Neural progenitor cell (in vitro differentiated cells): ENCODE data around the gene GFAP. TPM values are rescaled to one million over a fixed set of nuclear protein-coding genes. Genes with fewer than 3 reads are reported as not detected.

Experiments
- DNase-seq: peaks from one replicate; pipeline ENCODE4 v3.0.0-alpha.2; 2016; ENCODE audit warnings: low spot score
- H2AFZ ChIP-seq: fragments of 200-600 bp; sonication (generic); replicated peaks from 2 replicates; pipeline ENCODE4 v1.6.1; 2016; ENCODE audit warnings: antibody characterized with exemption
- H3F3A ChIP-seq: fragments of 200-600 bp; sonication (generic); 2 replicates; pipeline ENCODE4 v1.6.1; 2016; ENCODE audit warnings: antibody characterized with exemption, low read depth
- H3K27ac ChIP-seq: fragments of 200-600 bp; sonication (generic); 2 replicates; pipeline ENCODE4 v1.5.1; 2016; ENCODE audit warnings: mild to moderate bottlenecking
- H3K27me3 ChIP-seq: fragments of 200-600 bp; sonication (generic); 2 replicates; pipeline ENCODE4 v1.6.1; 2016; ENCODE audit warnings: mild to moderate bottlenecking, moderate library complexity
- H3K36me3 ChIP-seq: fragments of 200-600 bp; sonication (generic); 2 replicates; pipeline ENCODE4 v1.5.1; 2016
- H3K4me1 ChIP-seq: fragments of 200-600 bp; sonication (generic); 2 replicates; pipeline ENCODE4 v1.6.1; 2016; ENCODE audit warnings: mixed run types
- H3K4me2 ChIP-seq: fragments of 200-600 bp; sonication (generic); 2 replicates; pipeline ENCODE4 v1.6.1; 2016
- H3K4me3 ChIP-seq: fragments of 200-600 bp; sonication (generic); 2 replicates; pipeline ENCODE4 v1.5.1; 2016
- H3K79me2 ChIP-seq: fragments of 200-600 bp; sonication (generic); 2 replicates; pipeline ENCODE4 v1.6.1; 2016; ENCODE audit warnings: low read depth
- H3K9ac ChIP-seq: fragments of 200-600 bp; sonication (generic); 2 replicates; pipeline ENCODE4 v1.6.1; 2016
- H3K9me3 ChIP-seq: fragments of 200-600 bp; sonication (generic); 2 replicates; pipeline ENCODE4 v1.5.1; 2016; ENCODE audit warnings: low read depth
- H4K20me1 ChIP-seq: fragments of 200-600 bp; sonication (generic); 2 replicates; pipeline ENCODE4 v1.6.1; 2016; ENCODE audit warnings: low read depth
- H3K27ac Mint-ChIP-seq: 3 replicates; pipeline ENCODE4 v1.8.0; 2021; ENCODE audit warnings: mixed read lengths
- H3K27me3 Mint-ChIP-seq: 2 replicates; pipeline ENCODE4 v1.8.0; 2022; ENCODE audit warnings: low read depth, mild to moderate bottlenecking, inconsistent platforms, moderate library complexity, mixed read lengths; ENCODE audit not compliant: insufficient read depth
- H3K36me3 Mint-ChIP-seq: 3 replicates; pipeline ENCODE4 v1.8.0; 2021; ENCODE audit warnings: mixed read lengths
- H3K4me1 Mint-ChIP-seq: 3 replicates; pipeline ENCODE4 v1.8.0; 2021; ENCODE audit warnings: mixed read lengths
- H3K4me3 Mint-ChIP-seq: 3 replicates; pipeline ENCODE4 v1.8.0; 2021; ENCODE audit warnings: mild to moderate bottlenecking, moderate library complexity, mixed read lengths
- H3K9me3 Mint-ChIP-seq: 3 replicates; pipeline ENCODE4 v1.8.0; 2020; ENCODE audit warnings: mixed read lengths
- EZH2 ChIP-seq: fragments of 200-600 bp; sonication (generic); IDR thresholded peaks from 2 replicates; pipeline ENCODE4 v1.6.1; 2017; ENCODE audit warnings: antibody characterized with exemption, mild to moderate bottlenecking, moderate library complexity
- EZH2phosphoT487 ChIP-seq: fragments of 200-600 bp; sonication (generic); IDR thresholded peaks from 2 replicates; pipeline ENCODE4 v1.6.1; 2017; ENCODE audit warnings: antibody characterized with exemption
- total RNA-seq: library from RNA; depleted of rRNA; stranded (reverse); fragments of >200 nt; gene quantifications from 2 replicates; pipeline ENCODE4 v1.2.3, GENCODE V29; 2015; ENCODE audit warnings: low replicate concordance
- TF ChIP-seq, protein P1 (sequence below): fragments of 200-600 bp; sonication (generic); IDR thresholded peaks from 2 replicates; pipeline ENCODE4 v1.5.1; 2017; ENCODE audit warnings: antibody characterized with exemption, mild to moderate bottlenecking

Gene GFAP
- total RNA-seq, 1 donor from 2014 or later: 0.45 TPM

DNA sequence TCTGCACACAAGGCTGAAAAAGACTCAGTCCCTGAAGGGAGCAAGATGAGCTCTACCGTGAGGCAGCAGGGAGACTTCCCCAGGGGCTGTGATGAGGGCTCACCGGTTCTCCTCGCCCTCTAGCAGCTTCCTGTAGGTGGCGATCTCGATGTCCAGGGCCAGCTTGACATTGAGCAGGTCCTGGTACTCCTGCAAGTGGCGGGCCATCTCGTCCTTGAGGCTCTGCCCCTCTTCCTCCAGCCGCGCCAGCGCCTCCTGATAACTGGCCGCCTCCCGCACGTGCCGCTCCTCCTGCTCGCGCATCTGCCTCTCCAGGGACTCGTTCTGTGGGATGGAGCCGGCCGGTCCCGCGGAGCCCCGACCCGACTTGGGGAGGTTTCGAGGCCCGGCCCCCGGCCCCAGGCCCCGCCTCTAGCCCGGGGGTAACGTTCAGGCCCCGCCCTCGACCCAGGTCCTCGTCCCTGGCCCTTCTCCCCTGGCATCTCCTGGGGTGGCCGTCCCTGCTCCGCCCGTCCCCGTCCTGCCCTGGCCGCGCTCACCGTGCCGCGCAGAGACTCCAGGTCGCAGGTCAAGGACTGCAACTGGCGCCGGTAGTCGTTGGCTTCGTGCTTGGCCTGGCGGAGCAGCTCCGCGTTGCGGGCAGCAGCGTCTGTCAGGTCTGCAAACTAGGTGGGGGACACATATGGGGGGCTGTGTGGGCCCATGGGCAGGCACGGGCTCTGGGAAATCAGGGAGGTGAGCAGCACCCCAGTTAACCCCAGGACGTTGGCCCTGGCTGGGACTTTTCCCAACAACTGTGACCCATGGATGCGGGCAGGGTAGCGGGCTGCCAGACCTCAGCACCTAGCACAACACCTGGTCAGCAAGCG lies 3.9 kb downstream of the GFAP start:
- Mint-ChIP-seq H3K4me1 (peaks cover 22% of the 10 kb centered on the region), H3K27ac (no peak overlapping the region)
- peak overlapping the region; percentile 66 for H2AFZ ChIP-seq

DNA sequence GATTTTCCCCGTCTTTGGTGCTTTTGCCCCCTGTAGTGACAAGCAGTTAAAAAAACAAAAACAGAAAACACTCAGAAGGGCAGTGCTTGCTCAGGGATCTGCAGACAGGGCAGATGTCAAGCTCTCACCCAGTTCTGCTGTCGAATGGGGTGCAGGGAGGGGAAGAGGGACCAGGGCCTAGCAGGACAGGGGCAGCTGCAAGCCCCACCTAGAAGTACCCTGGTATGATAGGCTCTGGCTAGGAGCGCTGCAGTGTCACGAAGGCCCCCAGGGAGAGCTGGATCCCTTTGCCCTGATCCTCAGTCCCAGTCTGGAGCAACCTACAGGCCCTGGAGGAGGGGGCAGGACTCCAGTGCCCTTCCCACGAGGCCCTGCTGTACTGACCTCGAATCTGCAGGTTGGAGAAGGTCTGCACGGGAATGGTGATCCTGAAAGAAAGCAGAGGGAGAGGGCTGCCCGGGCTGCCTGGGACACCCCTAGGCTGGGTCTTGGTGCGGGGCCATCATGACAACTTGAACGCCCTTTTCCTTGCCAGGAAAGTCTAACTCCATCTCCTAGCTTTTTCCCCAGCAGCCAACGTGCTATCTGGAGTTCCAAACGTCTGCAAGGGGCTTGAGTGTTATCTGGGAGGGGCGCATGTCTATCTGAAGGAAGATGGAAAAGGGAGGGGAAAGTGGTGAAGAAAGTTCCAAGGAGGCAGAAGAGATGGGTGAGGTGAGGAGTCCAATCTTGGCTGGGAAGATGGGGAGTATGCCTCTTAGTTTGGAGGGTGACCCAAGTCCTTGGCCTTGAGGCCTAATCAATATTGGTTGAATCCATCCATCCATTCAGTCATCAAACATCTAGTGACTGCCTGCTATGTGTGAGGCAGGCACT lies 4.8 kb downstream of the GFAP start:
- Histone ChIP-seq H3K4me3 (peak overlapping the region; percentile 43), H2AFZ (no peak overlapping the region)
- peaks cover 20% of the 10 kb centered on the region for H3K27me3 Mint-ChIP-seq

More for the DNA sequence above, 3.9 kb downstream of the GFAP start:
- Mint-ChIP-seq H3K27me3 (peaks cover 20% of the 10 kb centered on the region), H3K4me3 (peak overlapping the region; percentile 52), H3K9me3 (no peaks in the 10 kb centered on the region), H3K36me3 (no peaks in the 10 kb centered on the region)
- DNase-seq: peak; percentile 84
- no peaks in the 10 kb centered on the region for H3K79me2 ChIP-seq
- TF ChIP-seq EZH2 (peak; percentile 74), EZH2phosphoT487 (peak; percentile 30)
- TF ChIP-seq, protein P1, sequence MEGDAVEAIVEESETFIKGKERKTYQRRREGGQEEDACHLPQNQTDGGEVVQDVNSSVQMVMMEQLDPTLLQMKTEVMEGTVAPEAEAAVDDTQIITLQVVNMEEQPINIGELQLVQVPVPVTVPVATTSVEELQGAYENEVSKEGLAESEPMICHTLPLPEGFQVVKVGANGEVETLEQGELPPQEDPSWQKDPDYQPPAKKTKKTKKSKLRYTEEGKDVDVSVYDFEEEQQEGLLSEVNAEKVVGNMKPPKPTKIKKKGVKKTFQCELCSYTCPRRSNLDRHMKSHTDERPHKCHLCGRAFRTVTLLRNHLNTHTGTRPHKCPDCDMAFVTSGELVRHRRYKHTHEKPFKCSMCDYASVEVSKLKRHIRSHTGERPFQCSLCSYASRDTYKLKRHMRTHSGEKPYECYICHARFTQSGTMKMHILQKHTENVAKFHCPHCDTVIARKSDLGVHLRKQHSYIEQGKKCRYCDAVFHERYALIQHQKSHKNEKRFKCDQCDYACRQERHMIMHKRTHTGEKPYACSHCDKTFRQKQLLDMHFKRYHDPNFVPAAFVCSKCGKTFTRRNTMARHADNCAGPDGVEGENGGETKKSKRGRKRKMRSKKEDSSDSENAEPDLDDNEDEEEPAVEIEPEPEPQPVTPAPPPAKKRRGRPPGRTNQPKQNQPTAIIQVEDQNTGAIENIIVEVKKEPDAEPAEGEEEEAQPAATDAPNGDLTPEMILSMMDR: peak; percentile 60
- H3K4me2 ChIP-seq: peak overlapping the region; percentile 78
- H3K9me3 ChIP-seq: no peaks in the 10 kb centered on the region
- no peaks in the 10 kb centered on the region for H3K36me3 ChIP-seq
- H3K27me3 ChIP-seq: peaks cover 45% of the 10 kb centered on the region
- H4K20me1 ChIP-seq: no peaks in the 10 kb centered on the region
- peak overlapping the region; percentile 43 for H3K4me3 ChIP-seq
- no peak overlapping the region for H3K9ac ChIP-seq
- peaks cover 4% of the 10 kb centered on the region for H3K4me1 ChIP-seq
- H3F3A ChIP-seq: no peaks in the 10 kb centered on the region
- H3K27ac ChIP-seq: no peak overlapping the region

DNA sequence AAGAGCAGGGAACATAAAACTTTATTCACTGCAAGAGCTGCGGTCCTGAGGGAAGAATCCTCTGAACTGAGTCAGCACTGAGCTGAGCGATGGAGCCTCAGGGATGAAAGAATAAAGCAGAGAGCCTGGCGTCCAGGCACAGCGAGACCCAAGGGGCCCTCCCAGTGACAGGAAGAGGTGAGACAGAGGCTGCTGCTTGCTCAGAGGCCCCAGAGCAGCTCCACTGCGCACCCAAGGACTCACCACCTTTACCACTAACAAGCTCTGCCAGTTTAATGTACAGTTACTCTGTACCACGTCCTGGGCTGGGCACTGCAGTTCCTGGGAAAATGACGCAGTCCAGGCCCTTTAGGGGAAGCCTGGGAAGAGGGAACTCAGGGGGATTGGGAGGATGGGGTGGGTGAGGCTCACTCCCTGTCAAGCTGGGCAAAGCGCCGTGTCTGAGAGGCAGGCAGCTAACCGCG lies 5.6 kb downstream of the GFAP start:
- Mint-ChIP-seq H3K4me1 (peaks cover 25% of the 10 kb centered on the region), H3K27me3 (peaks cover 20% of the 10 kb centered on the region), H3K4me3 (no peak overlapping the region), H3K9me3 (no peaks in the 10 kb centered on the region), H3K36me3 (no peaks in the 10 kb centered on the region), H3K27ac (peak overlapping the region; percentile 69)
- Histone ChIP-seq H3K4me3 (no peak overlapping the region), H3K9ac (no peak overlapping the region), H3K4me1 (no peaks in the 10 kb centered on the region), H4K20me1 (no peaks in the 10 kb centered on the region), H3F3A (no peaks in the 10 kb centered on the region), H3K27me3 (peaks cover 42% of the 10 kb centered on the region), H3K9me3 (no peaks in the 10 kb centered on the region), H3K36me3 (no peaks in the 10 kb centered on the region), H3K27ac (no peak overlapping the region), H3K79me2 (no peaks in the 10 kb centered on the region), H3K4me2 (no peak overlapping the region), H2AFZ (no peak overlapping the region)
- DNase-seq: no peak
- TF ChIP-seq EZH2phosphoT487: no peak
- TF ChIP-seq EZH2: no peak
- TF ChIP-seq, protein P1: no peak

More for the DNA sequence above, 4.8 kb downstream of the GFAP start:
- Histone ChIP-seq H3K36me3 (no peaks in the 10 kb centered on the region), H3K27me3 (peaks cover 45% of the 10 kb centered on the region), H4K20me1 (no peaks in the 10 kb centered on the region), H3K9me3 (no peaks in the 10 kb centered on the region), H3K27ac (no peak overlapping the region), H3K79me2 (no peaks in the 10 kb centered on the region), H3K4me2 (peak overlapping the region; percentile 78), H3F3A (no peaks in the 10 kb centered on the region), H3K4me1 (no peaks in the 10 kb centered on the region), H3K9ac (no peak overlapping the region)
- no peak for DNase-seq
- TF ChIP-seq EZH2phosphoT487 (no peak), EZH2 (no peak)
- TF ChIP-seq, protein P1: no peak
- peaks cover 22% of the 10 kb centered on the region for H3K4me1 Mint-ChIP-seq
- no peak overlapping the region for H3K27ac Mint-ChIP-seq
- no peaks in the 10 kb centered on the region for H3K9me3 Mint-ChIP-seq
- no peaks in the 10 kb centered on the region for H3K36me3 Mint-ChIP-seq
- peak overlapping the region; percentile 52 for H3K4me3 Mint-ChIP-seq
